SU-DHL-6 (cell line): ENCODE measurements around the gene EPHA4.

Source experiments
- CTCF ChIP-seq: fragments of 200-600 bp; sonication (generic); IDR thresholded peaks from one replicate; pipeline ENCODE4 v1.5.1; 2017; ENCODE audit warnings: antibody characterized with exemption, mild to moderate bottlenecking, low read length, moderate library complexity; ENCODE audit not compliant: insufficient read depth, poor library complexity, severe bottlenecking
- EZH2phosphoT487 ChIP-seq: fragments of 200-600 bp; sonication (generic), shearing (Covaris generic); conservative IDR thresholded peaks from 2 replicates; pipeline ENCODE4 v1.6.1; 2018; ENCODE audit warnings: mild to moderate bottlenecking, antibody characterized with exemption, low read length, moderate library complexity, mixed read lengths

- TF ChIP-seq CTCF (no peak), EZH2phosphoT487 (no peak)
These were observed 140.6 kb downstream of the EPHA4 start for GRCh38 chr2:221431477-221431876.
